Activated naive CD8-positive, alpha-beta T cell treated with anti-CD3 and anti-CD28 coated beads, Interleukin-2, amount 50 U/mL, for 24 hours (primary cell): ENCODE measurements around the gene SYNPO2.
"Not testable (repeated sequence)": the region's sequence is repeated elsewhere in the genome, so short reads cannot be mapped to it uniquely, and the experiment has no call there.

Experiments
- ATAC-seq: fragments of 150-1000 bp; cut with Tn5 transposase; one replicate; pipeline ENCODE4 v1.10.0; 2021
- DNase-seq: peaks from one replicate; pipeline ENCODE4 v3.0.0; 2021
- H3K27ac Mint-ChIP-seq: one replicate; pipeline ENCODE4 v1.8.0; 2021; ENCODE audit warnings: mild to moderate bottlenecking, mixed read lengths
- H3K27me3 Mint-ChIP-seq: one replicate; pipeline ENCODE4 v1.8.0; 2021; ENCODE audit warnings: mixed read lengths
- H3K36me3 Mint-ChIP-seq: one replicate; pipeline ENCODE4 v1.8.0; 2021; ENCODE audit warnings: low read depth, mixed read lengths
- H3K4me1 Mint-ChIP-seq: one replicate; pipeline ENCODE4 v1.8.0; 2021; ENCODE audit warnings: mixed read lengths
- H3K4me3 Mint-ChIP-seq: one replicate; pipeline ENCODE4 v1.8.0; 2021; ENCODE audit warnings: mild to moderate bottlenecking, moderate library complexity, mixed read lengths
- H3K9me3 Mint-ChIP-seq: one replicate; pipeline ENCODE4 v1.8.0; 2021; ENCODE audit warnings: mixed read lengths

SYNPO2 gene

DNA sequence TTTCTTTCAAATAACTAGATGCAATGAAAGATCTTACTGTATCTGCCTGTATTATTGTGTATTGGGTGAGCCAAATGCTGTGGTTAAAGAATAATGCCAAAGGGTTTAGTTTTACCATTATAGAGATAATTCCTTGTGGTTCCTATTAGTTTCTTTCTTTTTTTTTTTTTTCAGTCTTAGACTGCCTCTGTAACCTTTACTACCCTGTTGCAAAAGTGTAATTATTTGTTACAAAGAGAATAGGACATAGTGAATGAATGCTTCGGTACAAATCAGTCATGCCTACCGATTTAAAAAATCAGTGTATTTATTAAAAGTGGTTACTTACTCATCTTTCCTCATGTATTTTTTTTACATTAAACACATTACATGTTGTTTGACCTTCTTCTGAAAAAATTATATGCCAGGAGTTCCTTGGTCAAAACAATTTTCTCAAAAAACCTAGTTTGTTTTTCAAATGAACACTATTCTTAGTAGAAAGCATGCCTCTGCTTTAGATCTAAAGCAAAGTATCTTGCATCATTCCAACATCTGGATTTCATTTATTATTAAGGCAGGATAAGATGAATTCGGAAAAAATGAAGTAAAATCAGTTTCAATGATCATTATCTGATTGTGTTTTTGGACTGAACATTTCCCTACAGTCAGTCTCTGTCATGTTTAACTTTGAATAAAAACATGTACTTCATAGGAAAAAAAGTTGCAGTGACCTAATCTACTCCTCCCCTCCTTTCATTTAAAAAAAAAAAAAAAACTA lies 21.2 kb upstream of the SYNPO2 start:
- H3K4me3 Mint-ChIP-seq, result no peak overlapping the region
- no peaks in the 10 kb centered on the region for H3K27me3 Mint-ChIP-seq
- H3K27ac Mint-ChIP-seq, result no peak overlapping the region
- DNase-seq (no peak), ATAC-seq (no peak)
- H3K9me3 Mint-ChIP-seq, result no peaks in the 10 kb centered on the region
- H3K4me1 Mint-ChIP-seq, result no peaks in the 10 kb centered on the region
- H3K36me3 Mint-ChIP-seq, result no peaks in the 10 kb centered on the region

DNA sequence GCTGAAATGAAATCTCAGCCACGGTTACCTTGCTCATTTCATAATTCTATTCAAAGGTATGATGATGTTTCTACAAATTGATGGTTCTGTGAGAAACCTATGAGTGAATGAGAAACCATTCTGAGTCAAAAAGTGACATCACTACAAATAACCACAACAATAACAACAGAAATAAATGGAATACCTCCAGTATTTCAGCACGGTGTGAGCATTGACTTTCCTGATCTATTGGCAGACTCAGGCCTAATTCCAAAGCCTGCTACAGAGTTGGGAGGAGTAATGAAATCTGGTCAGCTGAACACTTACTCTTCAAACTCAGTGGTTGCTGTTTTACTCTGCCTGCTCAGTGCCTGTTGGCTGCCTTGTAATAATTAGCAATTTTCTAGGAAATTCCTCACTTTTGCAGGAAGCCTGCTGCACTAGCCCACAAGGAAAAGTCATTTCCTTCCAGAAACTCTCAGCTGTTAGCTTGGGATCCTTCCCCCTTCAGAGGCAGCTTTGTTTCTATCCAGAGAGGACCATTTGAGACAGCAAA lies 18.8 kb upstream of the SYNPO2 start:
- no peaks in the 10 kb centered on the region for H3K27me3 Mint-ChIP-seq
- H3K27ac Mint-ChIP-seq, result no peak overlapping the region
- no peaks in the 10 kb centered on the region for H3K36me3 Mint-ChIP-seq
- DNase-seq (no peak), ATAC-seq (no peak)
- no peaks in the 10 kb centered on the region for H3K4me1 Mint-ChIP-seq
- H3K9me3 Mint-ChIP-seq, result no peaks in the 10 kb centered on the region
- H3K4me3 Mint-ChIP-seq, result no peak overlapping the region

DNA sequence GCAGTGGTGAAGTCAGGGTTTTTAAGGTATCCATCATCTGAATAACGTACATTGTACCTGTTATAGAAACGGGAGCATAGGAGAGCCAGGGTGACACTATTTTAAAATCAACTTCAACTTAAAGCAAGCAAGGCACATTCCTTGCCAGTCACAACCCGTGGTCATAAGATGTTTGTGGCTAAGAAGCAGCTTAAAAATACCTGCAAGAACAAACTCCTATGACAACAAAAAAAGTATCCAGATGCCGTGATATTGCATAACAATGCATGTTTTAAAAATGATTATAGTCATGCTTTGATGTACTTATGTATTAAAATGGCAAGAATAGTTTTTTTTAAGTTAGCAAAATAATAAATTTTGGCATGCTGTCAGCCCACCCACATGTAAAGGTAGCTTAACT lies 16.5 kb upstream of the SYNPO2 start:
- ATAC-seq (no peak), DNase-seq (no peak)
- H3K9me3 Mint-ChIP-seq, result peaks cover 4% of the 10 kb centered on the region
- no peak overlapping the region for H3K27ac Mint-ChIP-seq
- no peaks in the 10 kb centered on the region for H3K27me3 Mint-ChIP-seq
- no peak overlapping the region for H3K4me3 Mint-ChIP-seq
- no peaks in the 10 kb centered on the region for H3K4me1 Mint-ChIP-seq
- H3K36me3 Mint-ChIP-seq, result peaks cover 2% of the 10 kb centered on the region

DNA sequence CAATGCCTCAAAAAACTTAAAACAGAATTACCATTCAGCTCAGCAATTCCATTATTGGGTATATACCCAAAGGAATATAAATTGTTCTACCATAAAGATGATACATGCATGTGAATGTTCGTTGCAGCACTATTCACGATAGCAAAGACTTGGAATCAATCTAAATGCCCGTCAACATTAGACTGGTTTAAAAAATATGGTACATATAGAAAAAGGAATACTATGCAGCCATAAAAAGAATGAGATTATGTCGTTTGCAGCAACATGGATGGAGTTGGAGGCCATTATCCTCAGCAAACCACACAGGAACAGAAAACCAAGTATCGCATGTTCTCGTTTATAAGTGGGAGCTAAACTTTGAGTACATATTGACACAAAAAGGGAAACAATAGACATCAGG lies 10.9 kb upstream of the SYNPO2 start:
- no peaks in the 10 kb centered on the region for H3K4me1 Mint-ChIP-seq
- H3K4me3 Mint-ChIP-seq, result no peak overlapping the region
- H3K9me3 Mint-ChIP-seq, result peaks cover 10% of the 10 kb centered on the region
- H3K27ac Mint-ChIP-seq, result no peak overlapping the region
- H3K27me3 Mint-ChIP-seq, result no peaks in the 10 kb centered on the region
- H3K36me3 Mint-ChIP-seq, result peaks cover 4% of the 10 kb centered on the region
- DNase-seq (no peak), ATAC-seq (no peak)

DNA sequence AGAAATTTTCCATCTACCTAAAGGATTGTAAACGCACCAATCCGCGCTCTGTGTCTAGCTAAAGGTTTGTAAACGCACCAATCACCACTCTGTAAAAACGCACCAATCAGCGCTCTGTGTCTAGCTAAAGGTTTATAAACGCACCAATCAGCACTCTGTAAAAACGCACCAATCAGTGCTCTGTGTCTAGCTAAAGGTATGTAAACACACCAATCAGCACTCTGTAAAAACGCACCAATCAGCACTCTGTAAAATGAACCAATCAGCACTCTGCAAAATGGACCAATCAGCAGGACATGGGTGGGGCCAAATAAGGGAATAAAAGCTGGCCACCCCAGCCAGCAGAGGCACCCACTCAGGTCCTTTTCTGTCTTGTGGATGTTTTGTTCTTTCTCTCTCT lies 10.1 kb upstream of the SYNPO2 start:
- not testable (repeated sequence) for H3K36me3 Mint-ChIP-seq, H3K27ac Mint-ChIP-seq, H3K27me3 Mint-ChIP-seq, DNase-seq, H3K4me1 Mint-ChIP-seq, H3K4me3 Mint-ChIP-seq, ATAC-seq
- peaks cover 10% of the 10 kb centered on the region for H3K9me3 Mint-ChIP-seq

DNA sequence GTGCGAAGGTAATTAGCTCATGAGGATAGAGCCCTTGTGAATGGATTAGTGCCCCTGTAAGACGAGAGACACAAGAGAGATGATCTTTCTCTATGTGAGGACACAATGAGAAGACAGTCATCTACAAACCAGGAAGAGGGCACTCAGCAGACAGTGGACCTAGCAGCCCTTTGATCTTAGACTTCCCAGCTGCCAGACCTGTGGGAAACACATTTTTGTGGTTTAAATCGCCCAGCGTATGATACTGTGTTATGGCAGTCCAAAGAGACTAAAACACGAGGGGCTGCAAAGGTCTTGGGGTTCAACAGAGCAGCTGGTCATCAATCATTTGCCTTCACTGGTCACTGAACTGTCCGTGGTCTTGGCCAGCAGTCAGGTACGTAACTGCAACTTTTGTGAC lies 9.2 kb upstream of the SYNPO2 start:
- peaks cover 10% of the 10 kb centered on the region for H3K9me3 Mint-ChIP-seq
- no peak overlapping the region for H3K27ac Mint-ChIP-seq
- no peaks in the 10 kb centered on the region for H3K27me3 Mint-ChIP-seq
- ATAC-seq (no peak), DNase-seq (no peak)
- no peak overlapping the region for H3K4me3 Mint-ChIP-seq
- peaks cover 4% of the 10 kb centered on the region for H3K36me3 Mint-ChIP-seq
- no peaks in the 10 kb centered on the region for H3K4me1 Mint-ChIP-seq

DNA sequence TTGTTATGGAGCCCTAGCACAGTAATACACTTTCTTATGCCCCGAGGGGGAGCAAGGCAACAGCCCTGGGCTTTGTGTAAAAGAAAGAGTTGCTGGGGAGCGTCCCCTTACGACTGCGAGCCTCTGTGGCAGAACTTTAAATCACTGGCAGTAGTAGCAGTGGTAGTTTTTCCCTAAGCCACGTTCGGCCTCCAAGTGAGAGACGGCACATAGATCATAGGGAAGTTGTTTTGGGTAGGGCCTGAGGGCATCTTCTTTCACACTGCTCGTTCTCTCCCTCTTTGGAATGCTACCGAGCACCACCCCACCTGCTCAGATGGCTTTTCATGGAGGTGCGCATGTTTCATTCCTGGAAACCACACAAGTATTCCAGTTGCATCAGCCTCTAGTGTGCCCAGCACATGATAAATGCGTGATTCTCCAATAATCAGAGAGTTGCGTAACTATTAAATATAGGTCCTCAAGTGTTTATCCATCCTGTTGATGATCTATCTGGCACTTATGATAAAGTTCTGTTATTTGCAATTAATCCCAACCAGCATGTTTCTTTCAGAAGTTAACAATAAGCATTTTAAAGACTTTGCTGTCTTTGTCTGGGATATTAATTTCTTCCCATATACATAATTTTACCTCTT lies 7.0 kb upstream of the SYNPO2 start:
- H3K9me3 Mint-ChIP-seq, result peaks cover 6% of the 10 kb centered on the region
- no peaks in the 10 kb centered on the region for H3K4me1 Mint-ChIP-seq
- no peak for ATAC-seq
- no peak for DNase-seq
- H3K27me3 Mint-ChIP-seq, result peaks cover 6% of the 10 kb centered on the region
- peaks cover 4% of the 10 kb centered on the region for H3K36me3 Mint-ChIP-seq
- no peak overlapping the region for H3K27ac Mint-ChIP-seq
- no peak overlapping the region for H3K4me3 Mint-ChIP-seq

DNA sequence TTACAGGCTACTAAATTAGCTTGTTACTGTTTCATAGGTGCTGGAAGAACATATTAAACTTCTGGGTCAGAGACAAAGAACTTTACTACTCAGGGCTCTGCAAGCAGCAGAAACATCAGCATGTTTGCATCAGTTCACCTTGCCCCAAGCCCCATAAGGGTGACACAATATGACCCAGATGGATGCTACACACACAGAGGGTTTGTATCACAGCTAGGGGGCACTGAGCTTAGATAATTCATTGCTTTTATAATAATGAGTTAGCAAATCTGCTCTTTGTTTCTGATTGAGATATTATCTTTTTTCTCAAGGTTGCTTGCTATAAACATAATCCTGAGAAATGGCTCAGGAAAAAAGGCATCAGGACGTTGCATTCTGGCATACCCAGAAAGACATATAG lies 4.8 kb upstream of the SYNPO2 start:
- Mint-ChIP-seq H3K27me3 (peaks cover 24% of the 10 kb centered on the region), H3K9me3 (peaks cover under 1% of the 10 kb centered on the region), H3K4me1 (peaks cover 7% of the 10 kb centered on the region), H3K36me3 (peaks cover 2% of the 10 kb centered on the region), H3K27ac (no peak overlapping the region), H3K4me3 (no peak overlapping the region)
- ATAC-seq (no peak), DNase-seq (no peak)

DNA sequence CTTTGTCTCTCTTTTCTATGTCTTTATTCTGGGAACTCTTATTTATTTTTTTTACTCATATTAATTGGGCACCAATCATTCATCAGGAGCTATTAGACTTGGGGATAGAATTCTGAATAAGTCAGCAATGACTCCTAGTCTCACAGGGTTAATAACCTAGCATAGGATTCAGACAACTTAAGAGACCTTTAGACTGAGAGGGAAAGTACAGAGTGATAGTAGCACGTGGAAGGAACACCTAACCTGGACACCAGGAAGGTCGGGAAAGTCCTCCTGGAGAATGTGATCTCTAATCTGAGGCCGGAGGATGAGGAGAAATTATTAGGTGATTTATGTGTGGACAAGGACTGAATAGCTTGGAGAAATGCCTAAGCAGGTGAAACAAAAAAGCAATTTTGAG lies 3.9 kb upstream of the SYNPO2 start:
- Mint-ChIP-seq H3K27ac (no peak overlapping the region), H3K36me3 (no peaks in the 10 kb centered on the region), H3K4me3 (no peak overlapping the region), H3K4me1 (peaks cover 12% of the 10 kb centered on the region), H3K27me3 (peaks cover 31% of the 10 kb centered on the region), H3K9me3 (no peaks in the 10 kb centered on the region)
- ATAC-seq, result no peak
- no peak for DNase-seq

DNA sequence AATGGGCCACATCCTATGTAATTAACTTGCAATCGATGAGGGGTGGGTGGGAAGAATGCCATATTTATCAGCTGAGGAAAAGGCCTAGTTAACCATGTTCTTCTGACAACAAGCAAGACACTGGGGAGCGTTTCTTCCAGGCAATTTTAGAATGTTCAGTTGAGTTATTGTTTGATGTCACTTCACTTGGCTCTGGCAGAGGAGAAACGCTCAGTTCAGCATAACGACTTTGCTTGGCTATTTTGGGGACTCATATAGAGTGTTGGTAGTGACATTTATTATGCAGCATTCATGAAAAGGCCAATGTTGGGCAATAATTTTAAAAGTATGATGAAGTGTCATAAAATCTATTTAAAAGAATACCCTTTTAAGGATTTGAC lies 648 bp downstream of the SYNPO2 start:
- Mint-ChIP-seq H3K4me1 (peaks cover 13% of the 10 kb centered on the region), H3K4me3 (peak overlapping the region; percentile 76), H3K27ac (no peak overlapping the region), H3K36me3 (no peaks in the 10 kb centered on the region), H3K27me3 (peaks cover 42% of the 10 kb centered on the region), H3K9me3 (no peaks in the 10 kb centered on the region)
- no peak for DNase-seq
- ATAC-seq, result no peak

DNA sequence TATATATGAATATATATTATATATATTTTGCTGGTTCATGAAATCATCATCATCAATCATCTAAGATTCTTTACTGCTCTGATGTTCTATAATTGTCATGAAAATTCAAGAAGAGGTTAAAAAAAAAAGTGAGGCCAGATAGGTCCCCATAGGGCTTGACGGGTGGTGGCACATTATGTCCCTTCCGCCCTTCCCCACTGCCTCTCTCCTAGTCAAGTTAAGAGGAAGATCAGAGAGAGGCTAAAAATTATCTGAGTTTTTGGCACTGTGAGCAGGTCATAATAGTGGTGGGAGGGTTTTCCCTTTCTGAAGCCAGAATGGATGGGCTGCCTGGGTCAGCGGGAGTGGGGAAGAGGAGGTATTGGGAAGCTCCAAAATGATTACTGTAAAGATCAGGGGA lies 5.4 kb downstream of the SYNPO2 start:
- peaks cover 20% of the 10 kb centered on the region for H3K27me3 Mint-ChIP-seq
- H3K27ac Mint-ChIP-seq, result no peak overlapping the region
- no peaks in the 10 kb centered on the region for H3K9me3 Mint-ChIP-seq
- DNase-seq, result no peak
- ATAC-seq, result no peak
- H3K4me3 Mint-ChIP-seq, result no peak overlapping the region
- H3K4me1 Mint-ChIP-seq, result peaks cover 8% of the 10 kb centered on the region
- H3K36me3 Mint-ChIP-seq, result no peaks in the 10 kb centered on the region

DNA sequence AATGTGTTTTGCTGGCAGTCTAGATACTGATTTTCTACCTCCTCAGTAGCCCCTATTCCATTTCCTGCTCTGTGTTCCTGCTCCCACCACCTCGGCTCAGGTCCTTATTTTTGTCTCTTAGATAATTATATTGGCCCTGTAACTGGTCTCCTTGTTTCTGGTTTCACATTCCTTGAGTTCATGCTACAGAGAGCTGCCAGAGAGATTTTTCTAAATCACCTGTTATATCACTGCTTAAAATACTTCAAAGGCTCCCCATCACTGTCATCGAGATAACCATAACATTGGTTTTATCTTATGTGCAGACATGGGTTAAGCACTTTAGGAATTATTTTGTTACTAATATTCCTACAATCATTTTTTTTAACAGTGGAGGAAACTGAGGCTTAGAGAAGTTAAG lies 9.6 kb downstream of the SYNPO2 start:
- H3K36me3 Mint-ChIP-seq, result no peaks in the 10 kb centered on the region
- no peak overlapping the region for H3K27ac Mint-ChIP-seq
- DNase-seq, result no peak
- ATAC-seq, result no peak
- no peak overlapping the region for H3K4me3 Mint-ChIP-seq
- no peaks in the 10 kb centered on the region for H3K9me3 Mint-ChIP-seq
- peaks cover 3% of the 10 kb centered on the region for H3K4me1 Mint-ChIP-seq
- H3K27me3 Mint-ChIP-seq, result peaks cover 7% of the 10 kb centered on the region

DNA sequence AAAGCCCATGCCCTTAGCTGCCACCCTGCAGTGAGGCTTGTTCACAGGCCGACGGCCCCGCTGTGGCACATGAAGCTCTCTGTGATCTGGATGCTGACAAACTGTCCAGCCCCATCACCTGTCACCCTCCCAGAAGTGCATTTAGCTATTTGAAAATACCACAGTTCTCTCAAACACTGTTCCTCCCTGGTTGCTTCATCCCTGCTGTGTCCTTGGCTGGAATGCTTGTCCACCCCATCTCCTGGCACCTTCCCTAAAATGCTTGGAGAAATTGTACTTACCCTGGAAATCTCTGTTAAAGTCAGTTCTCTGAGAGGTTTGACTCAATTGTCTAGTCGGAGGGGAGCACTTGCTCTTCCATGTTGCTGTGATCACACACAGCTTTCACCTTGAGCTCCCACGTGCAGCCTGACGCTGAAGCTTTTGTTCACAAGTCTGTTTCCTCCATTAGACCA lies 10.1 kb downstream of the SYNPO2 start:
- H3K4me3 Mint-ChIP-seq, result no peak overlapping the region
- DNase-seq (no peak), ATAC-seq (no peak)
- no peaks in the 10 kb centered on the region for H3K36me3 Mint-ChIP-seq
- H3K27me3 Mint-ChIP-seq, result peaks cover 7% of the 10 kb centered on the region
- H3K9me3 Mint-ChIP-seq, result no peaks in the 10 kb centered on the region
- no peak overlapping the region for H3K27ac Mint-ChIP-seq
- H3K4me1 Mint-ChIP-seq, result peaks cover 3% of the 10 kb centered on the region

DNA sequence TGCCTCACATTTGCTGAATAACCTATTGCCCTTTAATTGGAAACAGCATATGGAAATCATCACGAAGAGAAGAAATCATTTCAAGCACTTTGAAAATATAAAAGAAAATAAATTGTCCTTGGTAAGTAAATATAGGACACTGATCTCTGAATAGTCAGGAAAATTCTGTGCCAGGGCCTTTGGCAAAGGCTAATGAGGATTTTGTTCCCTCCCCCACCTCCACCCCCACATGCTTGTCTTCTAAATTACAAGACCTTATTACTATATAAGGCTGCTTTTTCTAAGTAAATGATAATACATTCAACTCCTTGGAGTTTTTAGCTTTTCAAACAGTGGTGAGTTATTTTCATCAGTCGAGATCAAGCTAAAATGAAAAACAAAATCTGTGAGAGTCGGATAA lies 15.8 kb downstream of the SYNPO2 start:
- ATAC-seq, result no peak
- Mint-ChIP-seq H3K9me3 (no peaks in the 10 kb centered on the region), H3K27ac (no peak overlapping the region), H3K27me3 (peaks cover 6% of the 10 kb centered on the region), H3K36me3 (no peaks in the 10 kb centered on the region), H3K4me1 (no peaks in the 10 kb centered on the region), H3K4me3 (no peak overlapping the region)
- DNase-seq, result no peak

DNA sequence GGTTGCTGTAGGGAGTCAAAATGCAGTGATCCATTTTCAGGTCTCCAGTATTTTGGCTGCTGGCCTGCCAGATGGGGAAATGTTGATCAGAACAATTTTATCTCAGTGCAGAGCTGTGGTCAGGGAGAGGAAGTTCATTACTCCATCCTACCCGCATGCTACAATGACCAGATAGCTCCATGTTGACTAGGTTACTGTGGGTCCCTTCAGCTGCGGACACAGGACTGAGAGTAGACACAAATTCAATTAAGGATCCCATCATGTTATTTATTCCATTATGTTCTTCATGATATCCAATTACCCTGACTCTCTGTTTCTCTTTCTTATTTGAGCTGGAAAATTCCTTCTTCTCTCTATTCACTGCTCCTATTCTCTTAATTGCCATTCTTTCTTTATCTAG lies 16.3 kb downstream of the SYNPO2 start:
- Mint-ChIP-seq H3K27ac (no peak overlapping the region), H3K9me3 (no peaks in the 10 kb centered on the region), H3K27me3 (peaks cover 6% of the 10 kb centered on the region), H3K4me1 (no peaks in the 10 kb centered on the region), H3K36me3 (no peaks in the 10 kb centered on the region), H3K4me3 (no peak overlapping the region)
- DNase-seq, result no peak
- ATAC-seq, result no peak
